Liver (tissue), 3 donors: ENCODE data around the gene PIK3R6.

ENCODE experiments used
- EGR1 ChIP-seq, 2 donors: IDR thresholded peaks; 2 replicates each; pipeline ENCODE4 v1.6.1; 2016 to 2018; ENCODE audit warnings: antibody characterized with exemption in 2 of 2, low read depth in 2 of 2
- HNF4A ChIP-seq, 2 donors: conservative IDR thresholded peaks; 2 replicates each; pipeline ENCODE4 v1.6.1; 2016; ENCODE audit warnings: antibody characterized with exemption in 2 of 2, mild to moderate bottlenecking in 2 of 2
- JUND ChIP-seq, 2 donors: IDR thresholded peaks; 2 replicates each; pipeline ENCODE4 v1.6.1; 2016; ENCODE audit warnings: antibody characterized with exemption in 2 of 2
- MAX ChIP-seq: IDR thresholded peaks from 2 replicates; pipeline ENCODE4 v1.6.1; 2016; ENCODE audit warnings: antibody characterized with exemption
- RAD21 ChIP-seq, 2 donors: IDR thresholded peaks; 2 replicates each; pipeline ENCODE4 v1.6.1; 2016; ENCODE audit warnings: antibody characterized with exemption in 2 of 2, mild to moderate bottlenecking in 2 of 2
- RXRA ChIP-seq, 2 donors: IDR thresholded peaks; 2 replicates each; pipeline ENCODE4 v1.6.1; 2017 to 2018; ENCODE audit warnings: antibody characterized with exemption in 2 of 2, mild to moderate bottlenecking in 1 of 2
- SP1 ChIP-seq: IDR thresholded peaks from 2 replicates; pipeline ENCODE4 v1.6.1; 2018; ENCODE audit warnings: antibody characterized with exemption, mild to moderate bottlenecking
- TAF1 ChIP-seq: conservative IDR thresholded peaks from 2 replicates; pipeline ENCODE4 v1.6.1; 2016; ENCODE audit warnings: antibody characterized with exemption, mild to moderate bottlenecking
- TF ChIP-seq, protein P1 (sequence below): fragments of 150-350 bp; IDR thresholded peaks from 2 replicates; pipeline ENCODE4 v1.5.1; 2017; ENCODE audit warnings: improper control_type of control experiment, low read depth, low read length; ENCODE audit not compliant: missing input control
- donor health status: healthy.
- donor health status: healthy.

GRCh38 chr17:8831234-8831849, 36.1 kb downstream of the PIK3R6 start:
- TF ChIP-seq, protein P1, sequence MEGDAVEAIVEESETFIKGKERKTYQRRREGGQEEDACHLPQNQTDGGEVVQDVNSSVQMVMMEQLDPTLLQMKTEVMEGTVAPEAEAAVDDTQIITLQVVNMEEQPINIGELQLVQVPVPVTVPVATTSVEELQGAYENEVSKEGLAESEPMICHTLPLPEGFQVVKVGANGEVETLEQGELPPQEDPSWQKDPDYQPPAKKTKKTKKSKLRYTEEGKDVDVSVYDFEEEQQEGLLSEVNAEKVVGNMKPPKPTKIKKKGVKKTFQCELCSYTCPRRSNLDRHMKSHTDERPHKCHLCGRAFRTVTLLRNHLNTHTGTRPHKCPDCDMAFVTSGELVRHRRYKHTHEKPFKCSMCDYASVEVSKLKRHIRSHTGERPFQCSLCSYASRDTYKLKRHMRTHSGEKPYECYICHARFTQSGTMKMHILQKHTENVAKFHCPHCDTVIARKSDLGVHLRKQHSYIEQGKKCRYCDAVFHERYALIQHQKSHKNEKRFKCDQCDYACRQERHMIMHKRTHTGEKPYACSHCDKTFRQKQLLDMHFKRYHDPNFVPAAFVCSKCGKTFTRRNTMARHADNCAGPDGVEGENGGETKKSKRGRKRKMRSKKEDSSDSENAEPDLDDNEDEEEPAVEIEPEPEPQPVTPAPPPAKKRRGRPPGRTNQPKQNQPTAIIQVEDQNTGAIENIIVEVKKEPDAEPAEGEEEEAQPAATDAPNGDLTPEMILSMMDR = no peak
- no peak for TF ChIP-seq RAD21 (IDR thresholded peaks at IDR 0.05)
- TF ChIP-seq TAF1 = no peak
- no peak for TF ChIP-seq JUND (IDR thresholded peaks at IDR 0.05)
- TF ChIP-seq RXRA (IDR thresholded peaks at IDR 0.05) = no peak
- no peak for TF ChIP-seq SP1
- no peak for TF ChIP-seq EGR1 (IDR thresholded peaks at IDR 0.05; ENCODE audit: low read depth in 2 of 2)
- no peak for TF ChIP-seq MAX
- TF ChIP-seq HNF4A (conservative IDR thresholded peaks at IDR 0.05) = no peak
